ENCODE results near the gene HOATZ. TPM values are rescaled to one million over a fixed set of nuclear protein-coding genes. Genes with fewer than 3 reads are reported as not detected.

The HOATZ gene
- total RNA-seq, 8 experiments from 2014 or later: 0.05 to 61.7 (median 0.49) TPM; not detected in 3

DNA sequence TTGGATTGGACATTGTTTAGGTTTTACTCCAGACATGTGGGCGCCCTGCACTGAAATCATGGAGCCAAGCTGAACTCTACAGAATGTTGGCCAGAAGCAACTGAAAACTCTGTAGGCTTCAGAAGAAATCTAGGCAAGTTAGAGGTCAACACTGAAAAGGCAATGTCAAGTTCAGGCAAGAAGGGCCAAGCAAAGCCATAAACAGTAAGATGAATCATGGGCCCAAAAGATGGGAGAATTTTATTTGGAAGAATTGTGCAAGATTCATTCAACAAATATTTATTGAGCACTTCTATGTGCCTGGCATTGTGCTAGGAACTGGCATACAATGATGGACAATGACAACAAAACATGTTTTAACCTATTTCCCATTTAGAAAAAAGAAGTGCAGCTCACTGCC is 10.9 kb downstream of the HOATZ start:
- H3K4me3 ChIP-seq: no peak overlapping the region
- 60 to 100% (median 90%) methylated on average over 1 of the region's 1 CpG; no CpG with 5 or more reads in 4 of the 10 experiments for whole genome bisulfite sequencing, 10 experiments
- no peak for ATAC-seq (replicated peaks in 6 of 8)
- H3K27ac ChIP-seq: no peak overlapping the region
- H3K4me1 ChIP-seq (replicated peaks in 1 of 2): peaks cover 0 to 3% of the 10 kb centered on the region in 2 donors
- in situ Hi-C loops (cut with MboI; ENCODE audit: low pct_unique_long_range_greater_than_20kb in 2 of 9, low sequenced_read_pairs in 9 of 9, unreplicated experiment in 9 of 9): no loop called here

DNA sequence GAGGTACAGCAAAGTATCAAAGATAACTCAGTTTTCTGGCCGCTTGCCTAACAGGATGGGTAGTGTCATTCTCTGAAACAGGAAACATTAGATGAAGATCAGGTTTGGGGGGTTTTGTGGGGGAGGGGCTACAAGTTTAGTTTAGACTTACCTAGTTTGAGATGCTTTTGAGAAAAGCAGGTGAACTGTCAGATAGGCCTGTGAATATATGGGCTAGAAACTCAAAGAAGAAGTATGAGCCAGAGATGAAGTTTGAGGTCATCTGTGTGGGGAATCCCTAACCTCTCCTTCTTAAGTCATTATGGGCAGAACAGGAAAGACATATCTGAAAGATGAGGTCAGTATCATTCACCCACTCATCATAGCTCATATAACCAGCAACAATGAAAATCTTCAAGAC is 11.9 kb downstream of the HOATZ start:
- no peak overlapping the region for H3K4me3 ChIP-seq
- ATAC-seq (replicated peaks in 6 of 8): peak in 3 of 8 experiments; percentile 31 to 49 (median 41)
- H3K4me1 ChIP-seq (replicated peaks in 1 of 2): peaks cover 0 to 3% of the 10 kb centered on the region in 2 donors
- in situ Hi-C loops (cut with MboI; ENCODE audit: low pct_unique_long_range_greater_than_20kb in 2 of 9, low sequenced_read_pairs in 9 of 9, unreplicated experiment in 9 of 9): no loop called here
- no peak overlapping the region for H3K27ac ChIP-seq
- WGBS, 10 experiments: 75 to 100% (median 87%) methylated on average over 1 of the region's 1 CpG; no CpG with 5 or more reads in 2 of the 10 experiments

DNA sequence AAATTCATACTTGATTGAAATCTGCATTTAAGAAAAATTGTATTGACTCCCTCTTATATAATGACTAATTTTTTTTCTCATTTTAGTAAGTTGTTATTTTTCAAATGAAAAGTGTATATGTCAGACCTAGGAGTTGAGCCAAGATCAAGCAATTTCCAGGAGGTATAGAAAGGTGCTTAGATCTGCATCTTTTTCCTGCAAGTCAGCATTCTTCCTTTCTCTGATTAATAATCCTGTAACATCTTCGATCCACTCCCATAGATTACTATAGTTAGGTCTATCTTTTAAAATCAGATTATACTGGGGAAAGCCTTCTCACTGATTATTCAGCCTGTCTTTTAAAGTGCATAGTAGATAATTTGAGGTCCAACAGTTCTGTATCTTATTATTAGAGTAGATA is 12.7 kb downstream of the HOATZ start:
- WGBS, 10 experiments: 80 to 100% (median 100%) methylated on average over 1 of the region's 1 CpG; no CpG with 5 or more reads in 1 of the 10 experiments
- Histone ChIP-seq H3K4me1 (replicated peaks in 1 of 2) (peaks cover 0 to 3% of the 10 kb centered on the region in 2 donors), H3K27ac (no peak overlapping the region), H3K4me3 (no peak overlapping the region)
- in situ Hi-C loops (cut with MboI; ENCODE audit: low pct_unique_long_range_greater_than_20kb in 2 of 9, low sequenced_read_pairs in 9 of 9, unreplicated experiment in 9 of 9): no loop called here
- ATAC-seq (replicated peaks in 6 of 8): no peak

DNA sequence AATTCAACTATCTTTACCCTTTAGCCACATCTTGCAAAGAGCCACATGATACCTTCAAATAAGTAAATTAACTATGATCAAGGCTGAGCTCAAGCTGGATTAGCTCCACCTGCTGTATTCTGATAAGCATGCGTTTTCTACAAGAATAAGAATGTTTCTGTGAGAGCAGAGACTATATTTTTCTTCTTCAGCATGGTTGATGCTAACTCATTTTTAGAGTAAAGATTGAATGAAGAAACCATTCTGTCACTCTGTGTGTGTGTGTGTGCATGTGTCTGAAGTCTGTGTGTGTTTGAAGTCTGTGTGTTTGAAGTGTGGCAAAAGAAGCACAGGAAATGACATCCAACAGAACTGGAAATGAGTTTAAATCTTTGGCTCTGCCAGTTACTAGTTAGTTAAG is 14.0 kb downstream of the HOATZ start:
- in situ Hi-C loops (cut with MboI; ENCODE audit: low pct_unique_long_range_greater_than_20kb in 2 of 9, low sequenced_read_pairs in 9 of 9, unreplicated experiment in 9 of 9): no loop called here
- H3K4me3 ChIP-seq: no peak overlapping the region
- WGBS, 10 experiments: 29 to 100% (median 89%) methylated on average over 1 of the region's 1 CpG; no CpG with 5 or more reads in 3 of the 10 experiments
- H3K27ac ChIP-seq: no peak overlapping the region
- ATAC-seq (replicated peaks in 6 of 8): no peak
- peaks cover 0 to 3% of the 10 kb centered on the region in 2 donors for H3K4me1 ChIP-seq (replicated peaks in 1 of 2)

DNA sequence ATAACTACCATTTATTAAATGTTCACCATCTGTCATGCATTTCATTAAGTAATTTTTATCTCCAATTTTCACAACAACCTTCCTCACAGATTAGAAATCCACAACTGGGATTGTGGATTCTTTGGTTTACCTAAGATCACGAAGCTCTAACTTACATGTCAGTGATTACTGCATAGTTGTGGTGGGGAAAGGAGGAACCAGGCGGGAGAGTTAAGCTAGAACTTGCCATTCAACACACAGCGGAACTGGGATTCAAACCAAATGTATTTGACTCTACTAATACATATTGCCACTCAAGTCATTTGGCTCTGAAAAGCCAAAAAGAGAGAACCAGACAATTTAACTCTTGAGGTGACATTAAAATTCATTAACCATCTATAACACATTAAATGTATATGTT is 15.5 kb downstream of the HOATZ start:
- no peak overlapping the region for H3K27ac ChIP-seq
- no peak for ATAC-seq (replicated peaks in 6 of 8)
- 33 to 100% (median 71%) methylated on average over 1 to 3 of the region's 3 CpGs; no CpG with 5 or more reads in 1 of the 10 experiments for WGBS, 10 experiments
- in situ Hi-C loops (cut with MboI; ENCODE audit: low pct_unique_long_range_greater_than_20kb in 2 of 9, low sequenced_read_pairs in 9 of 9, unreplicated experiment in 9 of 9): no loop called here
- peaks cover 0 to 3% of the 10 kb centered on the region in 2 donors for H3K4me1 ChIP-seq (replicated peaks in 1 of 2)
- H3K4me3 ChIP-seq: no peak overlapping the region

DNA sequence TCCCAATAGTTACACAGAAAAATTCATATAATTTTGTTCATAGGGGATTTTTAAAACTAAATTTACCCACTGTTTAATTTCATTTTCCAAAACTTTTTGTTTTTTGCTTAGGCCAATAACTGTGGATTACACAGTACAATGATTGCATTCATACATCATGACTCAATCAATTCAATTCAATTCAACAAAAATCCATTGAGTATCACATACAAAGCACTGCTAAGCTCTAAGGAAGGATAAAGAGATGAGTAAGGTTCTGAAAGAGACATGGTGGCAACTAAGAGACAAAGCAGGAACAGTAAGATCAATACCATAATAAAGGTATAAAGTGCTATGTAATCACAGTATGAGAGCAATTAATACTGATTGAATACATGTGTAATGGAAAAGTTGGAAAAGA is 16.6 kb downstream of the HOATZ start:
- Histone ChIP-seq H3K27ac (no peak overlapping the region), H3K4me3 (no peak overlapping the region), H3K4me1 (replicated peaks in 1 of 2) (peaks cover 0 to 3% of the 10 kb centered on the region in 2 donors)
- in situ Hi-C loops (cut with MboI; ENCODE audit: low pct_unique_long_range_greater_than_20kb in 2 of 9, low sequenced_read_pairs in 9 of 9, unreplicated experiment in 9 of 9): no loop called here
- ATAC-seq (replicated peaks in 6 of 8): peak in 2 of 8 experiments; percentile 11 to 30

DNA sequence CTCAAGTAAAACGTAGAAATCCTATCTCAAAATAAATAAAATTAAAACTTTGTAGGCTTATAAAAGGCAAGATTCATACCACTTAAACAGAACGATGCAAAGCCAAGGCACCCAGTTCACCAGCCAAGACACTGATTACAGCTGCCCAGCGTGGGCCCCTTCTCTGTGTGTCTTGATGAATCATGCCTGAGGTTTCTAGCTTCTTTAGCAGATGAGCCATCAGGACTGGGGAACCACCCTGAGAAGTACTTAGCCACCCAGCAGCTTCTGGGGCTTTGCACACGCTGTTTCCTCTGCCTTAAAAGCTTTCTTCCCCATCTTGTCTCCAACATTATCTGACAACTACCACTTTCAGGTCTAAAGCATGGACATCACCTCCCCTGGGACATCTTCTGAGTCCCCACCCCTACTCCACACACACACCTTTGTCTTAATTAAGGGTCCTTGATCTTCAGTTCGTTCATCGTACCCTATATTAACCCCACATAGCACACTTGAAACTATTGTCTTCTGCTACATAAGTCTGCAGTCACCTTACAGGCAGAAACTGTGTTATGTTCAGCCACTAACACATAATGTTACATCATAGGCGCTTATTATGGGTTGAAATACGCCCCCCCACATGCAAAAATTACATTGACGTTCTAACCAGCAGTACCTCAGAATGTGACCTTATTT is 17.2 kb downstream of the HOATZ start:
- peaks cover 0 to 3% of the 10 kb centered on the region in 2 donors for H3K4me1 ChIP-seq (replicated peaks in 1 of 2)
- peak; percentile 35 to 100 (median 62) for ATAC-seq (replicated peaks in 6 of 8)
- no peak overlapping the region for H3K27ac ChIP-seq
- in situ Hi-C loops (cut with MboI; ENCODE audit: low pct_unique_long_range_greater_than_20kb in 2 of 9, low sequenced_read_pairs in 9 of 9, unreplicated experiment in 9 of 9): no loop called here
- 29 to 88% (median 51%) methylated on average over 2 to 8 of the region's 9 CpGs for WGBS, 10 experiments
- no peak overlapping the region for H3K4me3 ChIP-seq

DNA sequence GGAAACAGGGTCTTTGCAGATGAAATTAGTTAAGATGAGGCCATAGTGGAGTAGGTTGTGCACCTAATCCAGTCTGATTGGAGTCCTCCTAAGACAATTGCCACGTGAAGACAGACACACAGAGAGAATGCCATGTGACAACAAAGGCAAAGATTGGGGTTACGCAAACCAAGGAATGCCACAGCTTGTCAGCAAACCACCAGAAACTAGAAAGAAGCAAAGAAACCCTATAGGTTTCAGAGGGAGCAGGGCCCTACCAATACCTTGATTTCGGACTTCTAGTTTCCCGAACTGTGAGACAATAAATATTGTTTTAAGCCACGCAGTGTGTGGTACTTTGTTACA is 17.8 kb downstream of the HOATZ start:
- WGBS, 10 experiments: 40 to 93% (median 77%) methylated on average over 1 to 5 of the region's 5 CpGs; no CpG with 5 or more reads in 4 of the 10 experiments
- Histone ChIP-seq H3K4me1 (replicated peaks in 1 of 2) (peaks cover 0 to 3% of the 10 kb centered on the region in 2 donors), H3K27ac (no peak overlapping the region), H3K4me3 (no peak overlapping the region)
- ATAC-seq (replicated peaks in 6 of 8): no peak
- in situ Hi-C loops (cut with MboI; ENCODE audit: low pct_unique_long_range_greater_than_20kb in 2 of 9, low sequenced_read_pairs in 9 of 9, unreplicated experiment in 9 of 9): no loop called here

DNA sequence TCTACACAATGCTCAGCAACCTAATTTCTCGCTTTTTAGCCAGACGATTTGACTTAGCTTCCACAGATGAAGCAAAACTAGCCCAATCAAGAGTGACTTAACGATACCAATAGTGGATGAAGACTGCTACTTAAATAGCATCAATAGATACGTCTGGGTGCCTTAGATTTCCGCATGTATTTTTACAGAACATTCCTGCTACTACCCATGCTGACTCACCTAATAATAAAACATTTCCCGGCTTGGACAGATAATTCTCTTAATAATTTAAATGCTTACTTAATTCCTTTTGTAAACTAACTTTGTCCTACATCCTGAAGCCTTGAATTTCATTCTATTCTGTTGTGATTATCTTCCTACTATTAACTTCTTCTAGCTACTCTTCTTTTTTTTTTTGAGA is 20.7 kb downstream of the HOATZ start:
- Histone ChIP-seq H3K27ac (no peak overlapping the region), H3K4me1 (replicated peaks in 1 of 2) (no peaks in the 10 kb centered on the region), H3K4me3 (no peak overlapping the region)
- WGBS, 10 experiments: 68 to 95% (median 86%) methylated on average over 4 to 6 of the region's 6 CpGs
- in situ Hi-C loops (cut with MboI; ENCODE audit: low pct_unique_long_range_greater_than_20kb in 2 of 9, low sequenced_read_pairs in 9 of 9, unreplicated experiment in 9 of 9): no loop called here
- no peak for ATAC-seq (replicated peaks in 6 of 8)

DNA sequence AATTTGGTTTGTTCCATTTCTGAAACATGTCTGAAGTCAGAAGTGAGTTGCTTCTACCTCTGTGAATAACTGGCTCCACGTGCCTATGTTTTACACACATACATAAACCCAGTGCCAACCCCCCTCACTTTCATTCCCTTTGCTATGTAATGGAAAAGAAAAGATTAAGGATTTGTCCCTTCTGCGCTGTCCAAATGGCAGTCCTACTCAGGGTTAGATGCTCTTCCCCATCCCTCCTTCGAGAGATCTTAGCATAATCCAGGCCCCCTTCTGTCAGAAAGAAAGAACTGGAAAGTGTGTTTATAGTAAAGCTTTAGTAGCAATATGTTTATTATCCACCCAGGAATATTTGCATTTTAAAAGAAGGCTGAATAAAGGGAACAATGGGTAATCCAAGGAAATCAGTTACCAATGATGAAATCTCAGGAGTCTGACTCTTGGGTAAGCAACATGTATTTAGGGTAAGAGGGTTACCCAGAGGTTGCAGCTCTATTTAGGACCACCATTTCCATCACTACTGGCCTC is 22.8 kb downstream of the HOATZ start:
- H3K4me3 ChIP-seq: no peak overlapping the region
- H3K4me1 ChIP-seq (replicated peaks in 1 of 2): no peaks in the 10 kb centered on the region
- no peak overlapping the region for H3K27ac ChIP-seq
- ATAC-seq (replicated peaks in 6 of 8): no peak
- in situ Hi-C loops (cut with MboI; ENCODE audit: low pct_unique_long_range_greater_than_20kb in 2 of 9, low sequenced_read_pairs in 9 of 9, unreplicated experiment in 9 of 9): no loop called here
- 33 to 90% (median 63%) methylated on average over 1 to 3 of the region's 3 CpGs for WGBS, 10 experiments

DNA sequence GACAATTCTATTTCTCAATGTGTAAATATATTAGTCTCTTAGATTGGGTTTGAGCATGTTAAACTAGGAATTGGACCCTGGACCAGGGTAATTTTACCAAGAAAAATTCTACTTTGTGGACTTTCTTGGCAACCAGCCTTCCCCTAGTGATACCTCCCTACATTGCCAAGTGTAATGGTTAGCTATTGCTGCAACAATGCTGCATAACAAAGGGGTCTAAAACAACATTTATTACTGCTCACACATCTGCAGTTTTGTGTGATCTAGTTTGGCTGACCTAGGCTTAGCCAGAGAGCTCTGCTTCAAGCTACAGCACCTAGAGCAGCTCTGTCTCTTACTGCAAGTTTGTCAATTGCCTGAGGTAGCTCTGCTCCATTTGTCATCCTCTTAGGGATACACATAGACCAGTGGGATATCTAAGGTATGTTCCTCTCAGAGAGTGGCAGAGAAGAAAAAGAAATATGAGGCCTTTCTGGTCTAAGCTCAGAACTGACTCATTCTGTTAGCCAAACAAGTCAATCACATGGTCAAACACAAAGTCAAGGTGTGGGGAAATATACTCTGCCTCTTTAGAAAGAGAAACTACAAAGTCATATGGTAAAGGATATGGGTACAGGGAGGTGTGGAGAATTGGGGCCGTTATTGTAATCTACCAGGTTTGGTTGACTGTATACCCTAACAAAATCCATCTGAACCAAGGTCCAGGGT is 24.0 kb downstream of the HOATZ start:
- 40 to 100% (median 67%) methylated on average over 1 of the region's 1 CpG; no CpG with 5 or more reads in 3 of the 10 experiments for WGBS, 10 experiments
- Histone ChIP-seq H3K27ac (no peak overlapping the region), H3K4me3 (no peak overlapping the region), H3K4me1 (replicated peaks in 1 of 2) (no peaks in the 10 kb centered on the region)
- in situ Hi-C loops (cut with MboI; ENCODE audit: low pct_unique_long_range_greater_than_20kb in 2 of 9, low sequenced_read_pairs in 9 of 9, unreplicated experiment in 9 of 9): no loop called here
- no peak for ATAC-seq (replicated peaks in 6 of 8)

DNA sequence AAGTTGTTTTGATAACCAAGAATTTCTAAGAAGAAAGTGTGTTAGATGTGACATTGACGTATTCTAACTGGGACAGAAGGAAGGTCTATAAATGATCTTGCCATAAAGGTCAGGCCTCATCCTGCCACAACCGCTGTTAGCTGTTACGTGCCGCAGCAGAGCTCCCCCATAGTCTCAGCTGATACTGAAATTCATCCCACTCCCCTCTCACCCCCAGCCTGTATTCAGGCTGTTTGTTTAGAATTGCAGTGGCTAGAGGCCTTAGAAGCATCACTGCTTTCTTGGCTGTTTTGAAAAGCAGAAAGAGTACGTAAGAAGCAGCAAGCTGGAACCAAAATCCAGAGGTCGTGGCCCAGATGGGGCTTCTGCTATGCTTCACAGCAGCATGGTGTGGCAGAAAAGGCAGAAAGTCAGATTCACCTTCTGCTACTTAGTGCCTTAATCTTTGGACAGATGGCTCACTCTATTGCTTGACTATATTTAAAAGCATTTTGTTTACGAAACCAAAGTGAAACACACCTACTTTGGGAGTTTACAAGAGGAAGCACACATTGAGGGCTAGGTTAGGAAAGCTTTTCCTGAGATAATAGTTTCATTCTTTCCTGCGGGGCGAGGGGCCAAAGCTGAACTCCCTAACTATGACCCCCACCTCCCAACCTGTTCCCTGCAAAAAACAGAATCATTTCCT is 25.0 kb downstream of the HOATZ start:
- no peak for ATAC-seq (replicated peaks in 6 of 8)
- Histone ChIP-seq H3K27ac (no peak overlapping the region), H3K4me1 (replicated peaks in 1 of 2) (no peaks in the 10 kb centered on the region), H3K4me3 (no peak overlapping the region)
- in situ Hi-C loops (cut with MboI; ENCODE audit: low pct_unique_long_range_greater_than_20kb in 2 of 9, low sequenced_read_pairs in 9 of 9, unreplicated experiment in 9 of 9): no loop called here
- 47 to 95% (median 85%) methylated on average over 2 to 9 of the region's 9 CpGs for WGBS, 10 experiments
